Omental fat pad (tissue), 4 donors: Measurements from ENCODE around the gene SORCS1. TPM values are rescaled to one million over a fixed set of nuclear protein-coding genes. Genes with fewer than 3 reads are reported as not detected.

ENCODE experiments used
- ATAC-seq: fragments of 150-250 bp; one replicate; pipeline ENCODE4 v1.9.1; 2016; ENCODE audit warnings: mild to moderate bottlenecking, moderate library complexity; ENCODE audit not compliant: low FRiP score
- DNase-seq: peaks from one replicate; pipeline ENCODE4 v3.0.0-alpha.2; 2019; ENCODE audit warnings: low spot score
- small RNA-seq: library from RNA; depleted of rRNA; stranded (forward); fragments of <200 nt; gene quantifications from one replicate; pipeline ENCODE3, GENCODE V24; 2016
- total RNA-seq, 4 donors: library from RNA; depleted of rRNA; stranded (reverse); fragments of >200 nt; gene quantifications; one replicate each; pipeline ENCODE4 v1.1.0, GENCODE V29; 2016
- TF ChIP-seq, protein P1 (sequence below), 3 donors: fragments of 450-650 bp; IDR thresholded peaks; one replicate each; pipeline ENCODE4 v1.5.1; 2016 to 2017; ENCODE audit warnings: antibody characterized with exemption in 3 of 3, mild to moderate bottlenecking in 3 of 3, moderate library complexity in 2 of 3

SORCS1 gene
- total RNA-seq, 4 donors from 2014 or later = 0.09 to 1.3 (median 0.37) TPM

DNA sequence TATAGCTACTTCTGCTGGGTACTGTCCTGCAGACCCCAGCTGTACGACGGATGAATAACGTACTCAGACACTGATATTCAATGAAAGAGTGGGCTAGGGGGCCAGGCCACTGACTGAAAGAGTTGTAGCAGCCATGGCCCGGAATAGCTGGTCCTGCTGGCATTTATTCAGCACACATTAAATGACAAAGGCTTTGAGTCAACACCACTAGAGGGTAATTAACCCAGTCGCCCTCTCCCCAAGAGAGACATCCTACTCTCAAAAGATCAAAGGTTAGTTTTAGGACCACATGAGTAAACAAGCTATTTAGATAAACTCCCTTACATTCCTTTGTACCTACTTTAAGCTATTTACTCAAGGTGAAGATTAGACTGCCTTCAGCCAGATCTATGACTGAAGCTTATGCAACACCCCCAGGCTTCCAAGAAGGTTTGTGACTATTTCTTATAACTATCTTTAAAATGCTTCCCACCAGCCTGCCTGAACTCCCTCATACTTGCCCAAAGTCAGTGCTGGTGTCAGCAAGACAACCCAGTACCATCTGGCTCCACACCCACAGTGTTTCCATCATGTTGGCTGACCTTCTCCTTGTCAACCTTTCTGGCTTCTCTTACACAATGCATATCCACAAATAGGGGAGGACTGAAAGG, 629.1 kb downstream of the SORCS1 start:
- no peak for ATAC-seq
- DNase-seq = no peak
- TF ChIP-seq, protein P1, sequence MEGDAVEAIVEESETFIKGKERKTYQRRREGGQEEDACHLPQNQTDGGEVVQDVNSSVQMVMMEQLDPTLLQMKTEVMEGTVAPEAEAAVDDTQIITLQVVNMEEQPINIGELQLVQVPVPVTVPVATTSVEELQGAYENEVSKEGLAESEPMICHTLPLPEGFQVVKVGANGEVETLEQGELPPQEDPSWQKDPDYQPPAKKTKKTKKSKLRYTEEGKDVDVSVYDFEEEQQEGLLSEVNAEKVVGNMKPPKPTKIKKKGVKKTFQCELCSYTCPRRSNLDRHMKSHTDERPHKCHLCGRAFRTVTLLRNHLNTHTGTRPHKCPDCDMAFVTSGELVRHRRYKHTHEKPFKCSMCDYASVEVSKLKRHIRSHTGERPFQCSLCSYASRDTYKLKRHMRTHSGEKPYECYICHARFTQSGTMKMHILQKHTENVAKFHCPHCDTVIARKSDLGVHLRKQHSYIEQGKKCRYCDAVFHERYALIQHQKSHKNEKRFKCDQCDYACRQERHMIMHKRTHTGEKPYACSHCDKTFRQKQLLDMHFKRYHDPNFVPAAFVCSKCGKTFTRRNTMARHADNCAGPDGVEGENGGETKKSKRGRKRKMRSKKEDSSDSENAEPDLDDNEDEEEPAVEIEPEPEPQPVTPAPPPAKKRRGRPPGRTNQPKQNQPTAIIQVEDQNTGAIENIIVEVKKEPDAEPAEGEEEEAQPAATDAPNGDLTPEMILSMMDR (IDR thresholded peaks at IDR 0.05) = no peak

DNA sequence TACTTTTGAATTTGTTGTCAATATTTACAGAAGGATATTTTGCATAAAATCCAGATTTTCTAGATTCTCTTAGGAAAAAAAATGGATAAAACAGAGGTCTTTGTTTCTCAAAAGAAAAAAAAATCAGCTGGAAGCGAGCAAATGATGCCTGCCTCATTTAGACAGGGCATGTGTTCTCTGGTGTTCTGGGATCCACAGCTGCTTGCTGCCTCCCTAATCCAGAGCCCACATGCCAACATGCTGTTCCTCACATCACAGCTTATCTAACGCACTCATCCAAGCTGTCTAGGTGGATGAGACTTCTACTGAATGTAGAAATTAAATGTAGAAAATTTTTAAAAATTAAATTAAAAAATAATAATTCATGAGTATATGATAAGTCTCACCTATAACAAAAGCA, 630.1 kb downstream of the SORCS1 start:
- TF ChIP-seq, protein P1 (IDR thresholded peaks at IDR 0.05) = no peak
- ATAC-seq (no peak), DNase-seq (no peak)

DNA sequence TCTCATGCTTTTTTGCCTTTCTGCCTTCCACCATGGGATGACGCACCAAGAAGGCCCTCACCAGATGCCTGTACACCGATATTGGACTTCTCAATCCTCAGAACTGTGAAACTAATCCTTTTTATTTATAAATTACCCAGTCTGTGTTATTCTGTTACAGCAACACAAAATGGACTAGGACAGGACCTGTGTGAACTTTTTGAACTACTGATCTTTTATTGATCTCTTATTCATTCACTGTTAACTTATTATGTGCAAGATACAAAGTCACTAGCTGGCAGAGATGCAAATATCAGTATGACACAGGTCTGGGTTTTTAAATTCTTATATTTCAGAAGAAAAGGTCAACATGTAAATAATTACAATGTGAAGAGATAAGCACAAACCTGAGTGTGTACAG, 635.8 kb downstream of the SORCS1 start:
- DNase-seq (no peak), ATAC-seq (no peak)
- TF ChIP-seq, protein P1 (IDR thresholded peaks at IDR 0.05) = no peak

DNA sequence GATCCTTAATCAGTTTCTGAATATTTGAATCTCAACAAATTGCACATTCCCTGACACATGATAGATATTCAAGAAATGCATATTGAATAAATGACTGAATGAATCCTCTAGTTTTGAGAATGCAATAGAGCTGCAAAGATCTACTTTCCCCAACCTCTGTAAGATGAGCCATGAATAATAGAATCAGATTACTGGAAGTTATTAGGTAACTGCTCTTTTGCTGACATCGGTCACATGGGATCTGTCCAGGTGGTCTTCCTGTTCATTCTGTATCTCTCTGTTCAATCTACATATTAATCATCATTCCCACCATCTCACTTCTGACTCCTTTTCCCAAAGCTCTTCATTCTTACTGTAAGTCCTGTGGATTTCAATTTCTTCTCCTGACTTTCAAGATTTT, 638.7 kb downstream of the SORCS1 start:
- ATAC-seq (no peak), DNase-seq (no peak)
- TF ChIP-seq, protein P1 (IDR thresholded peaks at IDR 0.05) = no peak

Small RNA genes lying within 50 kb of the gene (small RNA-seq; reads per million reads assigned to genes)
- gene RNA5SP325 = 2.3 reads per million, percentile 48 among the genes with 10 or more reads in this experiment
